Measurements from ENCODE around the gene NAT9. TPM values are rescaled to one million over a fixed set of nuclear protein-coding genes. Genes with fewer than 3 reads are reported as not detected.

NAT9 gene
- total RNA-seq, 3 donors from 2014 or later: 35.8 to 40.6 (median 39.8) TPM

DNA sequence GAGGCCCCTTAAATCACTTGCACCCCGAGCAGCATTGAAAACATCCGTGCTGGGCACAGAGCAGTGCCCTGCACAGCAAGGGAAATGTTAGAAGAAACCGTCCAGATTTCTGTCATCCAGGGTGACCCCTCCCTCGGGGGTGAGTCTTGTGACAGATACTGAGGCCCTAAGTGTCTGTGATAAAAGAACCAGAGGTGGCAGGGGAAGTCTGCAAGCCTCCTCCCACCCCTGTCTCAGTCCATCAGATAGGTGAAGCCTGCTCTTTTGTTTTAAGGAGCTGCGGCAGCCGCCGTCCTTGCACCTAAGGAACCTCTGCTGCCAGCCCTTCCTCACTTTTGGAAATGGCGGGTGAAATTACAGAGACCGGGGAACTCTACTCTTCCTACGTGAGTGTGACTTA lies 845 bp upstream of the NAT9 start:
- Histone ChIP-seq H3K9me3 (no peaks in the 10 kb centered on the region), H3K4me3 (peak overlapping the region; percentile 50), H3K36me3 (ENCODE audit: low read depth) (no peaks in the 10 kb centered on the region), H3K4me1 (ENCODE audit: low read depth) (peaks cover 20% of the 10 kb centered on the region)
- DNase-seq (no peak), ATAC-seq (no peak)
- intact Hi-C loops (cut with DNase I, micrococcal nuclease): no loop called here
- TF ChIP-seq, protein P1, sequence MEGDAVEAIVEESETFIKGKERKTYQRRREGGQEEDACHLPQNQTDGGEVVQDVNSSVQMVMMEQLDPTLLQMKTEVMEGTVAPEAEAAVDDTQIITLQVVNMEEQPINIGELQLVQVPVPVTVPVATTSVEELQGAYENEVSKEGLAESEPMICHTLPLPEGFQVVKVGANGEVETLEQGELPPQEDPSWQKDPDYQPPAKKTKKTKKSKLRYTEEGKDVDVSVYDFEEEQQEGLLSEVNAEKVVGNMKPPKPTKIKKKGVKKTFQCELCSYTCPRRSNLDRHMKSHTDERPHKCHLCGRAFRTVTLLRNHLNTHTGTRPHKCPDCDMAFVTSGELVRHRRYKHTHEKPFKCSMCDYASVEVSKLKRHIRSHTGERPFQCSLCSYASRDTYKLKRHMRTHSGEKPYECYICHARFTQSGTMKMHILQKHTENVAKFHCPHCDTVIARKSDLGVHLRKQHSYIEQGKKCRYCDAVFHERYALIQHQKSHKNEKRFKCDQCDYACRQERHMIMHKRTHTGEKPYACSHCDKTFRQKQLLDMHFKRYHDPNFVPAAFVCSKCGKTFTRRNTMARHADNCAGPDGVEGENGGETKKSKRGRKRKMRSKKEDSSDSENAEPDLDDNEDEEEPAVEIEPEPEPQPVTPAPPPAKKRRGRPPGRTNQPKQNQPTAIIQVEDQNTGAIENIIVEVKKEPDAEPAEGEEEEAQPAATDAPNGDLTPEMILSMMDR (IDR thresholded peaks at IDR 0.05): no peak

DNA sequence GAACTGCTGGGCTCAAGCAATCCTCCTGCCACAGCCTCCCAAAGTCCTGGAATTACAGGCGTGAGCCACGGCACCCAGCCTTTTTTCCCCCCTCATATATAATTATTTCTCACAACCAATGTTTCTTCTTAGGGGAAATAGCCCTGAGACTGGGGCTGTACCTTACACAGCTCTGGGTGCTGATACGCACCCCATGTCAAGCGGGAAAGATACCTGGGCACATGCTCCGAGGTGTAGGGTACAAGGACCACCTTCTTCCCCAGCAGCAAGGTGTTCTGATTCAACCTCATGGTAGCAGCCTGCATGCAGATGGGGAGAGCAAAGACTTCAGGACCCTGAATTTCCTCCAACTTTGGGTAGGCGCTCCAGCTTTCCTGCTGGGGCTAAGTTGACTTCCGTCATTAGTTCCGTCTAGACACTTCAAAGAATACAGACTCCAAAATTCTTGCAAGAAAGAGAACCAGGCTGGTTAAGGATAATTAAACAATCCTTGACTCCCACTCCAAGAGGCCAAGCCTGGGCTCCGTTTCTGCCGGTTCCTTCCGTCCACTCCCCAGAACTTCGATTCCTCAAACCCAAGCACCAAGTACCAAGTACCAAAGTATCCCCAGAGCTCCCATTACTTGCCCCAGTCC lies 619 bp downstream of the NAT9 start:
- no peaks in the 10 kb centered on the region for H3K36me3 ChIP-seq (ENCODE audit: low read depth)
- intact Hi-C loops (cut with DNase I, micrococcal nuclease): no loop called here
- no peaks in the 10 kb centered on the region for H3K9me3 ChIP-seq
- H3K4me3 ChIP-seq: peak overlapping the region; percentile 50
- DNase-seq: no peak
- ATAC-seq: peak; percentile 0
- H3K4me1 ChIP-seq (ENCODE audit: low read depth): peaks cover 25% of the 10 kb centered on the region
- TF ChIP-seq, protein P1 (IDR thresholded peaks at IDR 0.05): no peak

DNA sequence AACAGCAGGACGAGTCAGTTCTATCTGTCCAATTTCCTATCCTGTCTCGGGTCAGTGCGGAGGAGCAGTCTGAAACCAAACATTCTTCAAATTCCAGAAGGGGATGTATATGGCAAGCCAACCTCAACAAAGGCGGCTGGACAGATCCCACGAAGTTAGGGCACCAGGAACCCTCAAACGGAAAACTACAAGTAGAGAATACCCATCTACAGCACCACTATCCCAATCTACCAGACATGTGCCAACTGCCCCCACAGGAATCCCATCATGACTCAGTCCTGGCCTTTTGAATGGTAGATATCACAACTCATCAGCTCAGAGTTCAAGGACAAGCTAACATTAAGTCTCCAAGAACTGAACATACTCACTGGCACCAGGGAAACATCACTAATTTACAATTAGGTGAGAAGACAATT lies 2.3 kb downstream of the NAT9 start:
- H3K36me3 ChIP-seq (ENCODE audit: low read depth): no peaks in the 10 kb centered on the region
- H3K4me1 ChIP-seq (ENCODE audit: low read depth): peaks cover 25% of the 10 kb centered on the region
- TF ChIP-seq, protein P1 (IDR thresholded peaks at IDR 0.05): no peak
- intact Hi-C loops (cut with DNase I, micrococcal nuclease): no loop called here
- no peak for ATAC-seq
- no peak overlapping the region for H3K4me3 ChIP-seq
- no peak for DNase-seq
- H3K9me3 ChIP-seq: no peaks in the 10 kb centered on the region

DNA sequence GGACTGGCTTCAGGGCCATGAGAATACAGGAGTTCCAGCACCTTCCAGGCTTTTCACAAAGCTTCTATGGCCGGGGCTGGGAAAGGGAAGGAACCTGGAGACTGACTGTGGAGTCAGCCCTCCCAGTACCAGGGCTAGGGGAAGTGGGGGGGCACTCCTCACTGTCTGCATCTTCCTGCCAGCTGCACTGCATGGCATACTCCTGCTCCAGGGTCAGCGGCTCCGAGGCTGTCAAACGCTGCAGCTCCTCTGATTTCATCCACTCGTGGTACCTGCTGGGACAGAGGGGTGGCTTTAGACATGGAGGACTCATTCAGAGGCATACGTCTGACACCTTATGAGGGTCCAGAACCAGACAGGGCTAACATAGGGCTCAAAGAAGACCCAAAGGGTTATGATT lies 2.7 kb downstream of the NAT9 start:
- Histone ChIP-seq H3K36me3 (ENCODE audit: low read depth) (no peaks in the 10 kb centered on the region), H3K4me3 (no peak overlapping the region), H3K4me1 (ENCODE audit: low read depth) (peaks cover 25% of the 10 kb centered on the region), H3K9me3 (no peaks in the 10 kb centered on the region)
- no peak for ATAC-seq
- no peak for DNase-seq
- intact Hi-C loops (cut with DNase I, micrococcal nuclease): no loop called here
- TF ChIP-seq, protein P1 (IDR thresholded peaks at IDR 0.05): no peak

DNA sequence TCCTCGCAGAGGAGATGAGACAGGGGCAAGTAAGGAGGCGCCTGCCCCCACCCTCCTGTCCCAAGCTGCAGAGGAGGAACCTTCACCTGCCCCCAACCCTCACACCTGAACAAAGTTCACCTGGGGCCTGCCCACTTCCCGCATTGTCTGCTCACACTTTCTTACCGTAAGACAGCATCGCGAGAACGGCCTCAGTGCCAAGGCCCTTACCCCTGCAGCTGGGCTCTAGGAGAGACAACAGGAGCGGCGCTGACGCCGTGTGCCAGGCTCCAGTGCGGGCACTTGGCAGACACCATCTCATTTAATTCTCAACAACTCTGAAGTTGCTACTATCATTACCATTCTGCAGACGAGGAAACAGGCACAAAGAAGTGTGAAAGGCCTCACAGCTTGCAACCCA lies 4.1 kb downstream of the NAT9 start:
- Histone ChIP-seq H3K36me3 (ENCODE audit: low read depth) (no peaks in the 10 kb centered on the region), H3K4me3 (no peak overlapping the region), H3K9me3 (no peaks in the 10 kb centered on the region), H3K4me1 (ENCODE audit: low read depth) (peaks cover 19% of the 10 kb centered on the region)
- TF ChIP-seq, protein P1 (IDR thresholded peaks at IDR 0.05): no peak
- no peak for ATAC-seq
- DNase-seq: no peak
- intact Hi-C loops (cut with DNase I, micrococcal nuclease): no loop called here

Data from mucosa of descending colon (tissue), 3 donors.